Measurements from ENCODE around the gene CMIP. TPM values are rescaled to one million over a fixed set of nuclear protein-coding genes. Genes with fewer than 3 reads are reported as not detected.

Gene CMIP
- polyA plus RNA-seq, 3 donors: 0.85 to 61.9 (median 0.93) TPM

DNA sequence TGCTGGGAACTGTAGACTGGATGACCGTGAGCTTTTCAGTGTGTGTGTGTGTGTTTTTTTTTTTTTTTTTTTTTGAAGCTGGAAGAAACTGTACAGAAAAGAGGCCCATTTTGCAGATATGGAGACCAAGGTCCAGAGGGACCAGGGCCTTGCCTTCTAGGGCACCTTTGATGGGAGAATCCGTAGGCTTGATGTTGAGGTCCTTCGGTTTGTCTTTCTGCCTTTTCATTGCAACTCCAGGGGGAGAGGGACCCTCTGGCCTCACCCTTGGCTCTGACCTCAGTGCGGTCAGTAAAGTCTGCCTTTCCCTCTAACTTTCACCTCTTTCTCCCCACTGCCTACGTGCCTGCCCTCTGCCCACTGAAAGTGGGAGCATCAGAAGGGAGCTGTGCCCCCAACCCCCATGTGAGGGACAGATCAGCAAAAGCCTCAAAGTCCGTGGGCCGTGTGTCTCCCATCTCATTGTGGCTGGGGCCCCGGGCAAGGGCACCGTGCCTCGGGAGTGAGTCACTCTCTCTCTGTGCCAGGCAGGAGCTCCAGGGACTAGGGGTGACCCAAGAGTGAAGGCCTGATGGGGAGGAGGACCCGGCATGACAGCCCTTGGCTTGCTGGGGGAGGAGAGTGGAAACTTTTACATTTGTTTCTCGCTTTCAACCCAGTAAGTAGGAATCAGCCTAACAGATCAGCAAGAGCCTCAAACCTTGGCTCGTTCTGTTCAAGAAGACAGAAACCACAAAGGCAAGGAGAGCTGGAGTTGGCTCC is 123.6 kb downstream of the CMIP start:
- WGBS (ENCODE audit: insufficient coverage): 60% methylated on average over 9 of the region's 13 CpGs
- H3K4me2 ChIP-seq (replicated peaks; ENCODE audit: extremely low read depth, low read length, poor library complexity, severe bottlenecking): no peak overlapping the region
- no peak overlapping the region for H3K9ac ChIP-seq (ENCODE audit: insufficient read depth, low read length, poor library complexity, severe bottlenecking)
- H4K20me1 ChIP-seq (ENCODE audit: insufficient read depth, low read length): peaks cover 100% of the 10 kb centered on the region
- TF ChIP-seq, protein P1, sequence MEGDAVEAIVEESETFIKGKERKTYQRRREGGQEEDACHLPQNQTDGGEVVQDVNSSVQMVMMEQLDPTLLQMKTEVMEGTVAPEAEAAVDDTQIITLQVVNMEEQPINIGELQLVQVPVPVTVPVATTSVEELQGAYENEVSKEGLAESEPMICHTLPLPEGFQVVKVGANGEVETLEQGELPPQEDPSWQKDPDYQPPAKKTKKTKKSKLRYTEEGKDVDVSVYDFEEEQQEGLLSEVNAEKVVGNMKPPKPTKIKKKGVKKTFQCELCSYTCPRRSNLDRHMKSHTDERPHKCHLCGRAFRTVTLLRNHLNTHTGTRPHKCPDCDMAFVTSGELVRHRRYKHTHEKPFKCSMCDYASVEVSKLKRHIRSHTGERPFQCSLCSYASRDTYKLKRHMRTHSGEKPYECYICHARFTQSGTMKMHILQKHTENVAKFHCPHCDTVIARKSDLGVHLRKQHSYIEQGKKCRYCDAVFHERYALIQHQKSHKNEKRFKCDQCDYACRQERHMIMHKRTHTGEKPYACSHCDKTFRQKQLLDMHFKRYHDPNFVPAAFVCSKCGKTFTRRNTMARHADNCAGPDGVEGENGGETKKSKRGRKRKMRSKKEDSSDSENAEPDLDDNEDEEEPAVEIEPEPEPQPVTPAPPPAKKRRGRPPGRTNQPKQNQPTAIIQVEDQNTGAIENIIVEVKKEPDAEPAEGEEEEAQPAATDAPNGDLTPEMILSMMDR (IDR thresholded peaks at IDR 0.05): no peak
- H3K9me3 Mint-ChIP-seq: peaks cover 0 to 1% (median 0%) of the 10 kb centered on the region in 7 donors
- H3K4me3 Mint-ChIP-seq: no peak overlapping the region
- no peaks in the 10 kb centered on the region for H3K27me3 Mint-ChIP-seq (ENCODE audit: low read depth in 3 of 3)
- H3K4me1 Mint-ChIP-seq: peaks cover 6% of the 10 kb centered on the region
- peaks cover 26 to 50% of the 10 kb centered on the region in 2 donors for H3K36me3 Mint-ChIP-seq
- DNase-seq: no peak
- H3K4me1 ChIP-seq (ENCODE audit: control insufficient read depth in 1 of 2, insufficient read depth in 2 of 2, low read length in 2 of 2): no peaks in the 10 kb centered on the region
- no peaks in the 10 kb centered on the region for H3K27me3 ChIP-seq (ENCODE audit: control insufficient read depth in 2 of 2, insufficient read depth in 2 of 2, low read length in 2 of 2)
- H3K27ac Mint-ChIP-seq: peak overlapping the region in 6 of 7 donors; percentile 58 to 89 (median 82)
- H2AFZ ChIP-seq (ENCODE audit: insufficient read depth, low read depth, low read length, poor library complexity, severe bottlenecking): no peak overlapping the region
- H3K9me3 ChIP-seq (replicated peaks in 1 of 2; ENCODE audit: control insufficient read depth in 1 of 2, insufficient read depth in 1 of 2, low read length in 2 of 2): no peaks in the 10 kb centered on the region
- H3K27ac ChIP-seq (ENCODE audit: low read depth in 1 of 2, low read length in 2 of 2): no peak overlapping the region
- peaks cover 100% of the 10 kb centered on the region for H3K79me2 ChIP-seq (ENCODE audit: insufficient read depth, low read length)
- H3K4me3 ChIP-seq (replicated peaks in 1 of 3; ENCODE audit: low read depth in 2 of 3, low read length in 3 of 3): no peak overlapping the region
- peaks cover 11 to 51% of the 10 kb centered on the region in 2 donors for H3K36me3 ChIP-seq (replicated peaks in 1 of 2; ENCODE audit: control insufficient read depth in 1 of 2, insufficient read depth in 2 of 2, low read length in 2 of 2)
- intact Hi-C loops (cut with micrococcal nuclease): no loop called here

GRCh38 chr16:81568749-81569087 is 124.1 kb downstream of the CMIP start:
- no peak overlapping the region for H3K27ac ChIP-seq (ENCODE audit: low read depth in 1 of 2, low read length in 2 of 2)
- no peak overlapping the region for H3K4me3 ChIP-seq (replicated peaks in 1 of 3; ENCODE audit: low read depth in 2 of 3, low read length in 3 of 3)
- H3K79me2 ChIP-seq (ENCODE audit: insufficient read depth, low read length): peaks cover 100% of the 10 kb centered on the region
- Mint-ChIP-seq H3K36me3 (peaks cover 26 to 48% of the 10 kb centered on the region in 2 donors), H3K4me1 (peaks cover 3% of the 10 kb centered on the region), H3K9me3 (peaks cover 0 to 1% (median 0%) of the 10 kb centered on the region in 7 donors), H3K27me3 (ENCODE audit: low read depth in 3 of 3) (no peaks in the 10 kb centered on the region), H3K4me3 (no peak overlapping the region), H3K27ac (peak overlapping the region in 2 of 7 donors; percentile 10 to 89)
- no peak for DNase-seq
- H3K4me1 ChIP-seq (ENCODE audit: control insufficient read depth in 1 of 2, insufficient read depth in 2 of 2, low read length in 2 of 2): no peaks in the 10 kb centered on the region
- intact Hi-C loops (cut with micrococcal nuclease): no loop called here
- H3K9me3 ChIP-seq (replicated peaks in 1 of 2; ENCODE audit: control insufficient read depth in 1 of 2, insufficient read depth in 1 of 2, low read length in 2 of 2): no peaks in the 10 kb centered on the region
- 93% methylated on average over 6 of the region's 8 CpGs for WGBS (ENCODE audit: insufficient coverage)
- H2AFZ ChIP-seq (ENCODE audit: insufficient read depth, low read depth, low read length, poor library complexity, severe bottlenecking): no peak overlapping the region
- no peak overlapping the region for H3K4me2 ChIP-seq (replicated peaks; ENCODE audit: extremely low read depth, low read length, poor library complexity, severe bottlenecking)
- peaks cover 11 to 51% of the 10 kb centered on the region in 2 donors for H3K36me3 ChIP-seq (replicated peaks in 1 of 2; ENCODE audit: control insufficient read depth in 1 of 2, insufficient read depth in 2 of 2, low read length in 2 of 2)
- TF ChIP-seq, protein P1 (IDR thresholded peaks at IDR 0.05): no peak
- H4K20me1 ChIP-seq (ENCODE audit: insufficient read depth, low read length): peaks cover 100% of the 10 kb centered on the region
- H3K9ac ChIP-seq (ENCODE audit: insufficient read depth, low read length, poor library complexity, severe bottlenecking): no peak overlapping the region
- H3K27me3 ChIP-seq (ENCODE audit: control insufficient read depth in 2 of 2, insufficient read depth in 2 of 2, low read length in 2 of 2): no peaks in the 10 kb centered on the region

All from CD14-positive monocyte (primary cell).